Adrenal gland (tissue), 5 donors: ENCODE results near the gene SESN1.

Experiments used
- CTCF ChIP-seq, 6 experiments: fragments of 450-650 bp in 4 of 6; fragments of 200-600 bp in 2 of 6; sonication (generic) in 1 of 6; IDR thresholded peaks; 1 replicate in 5 of 6; 2 replicates in 1 of 6; pipeline versions ENCODE4 v1.5.1 to v1.8.0; 2016 to 2021; ENCODE audit warnings: antibody characterized with exemption in 6 of 6, mild to moderate bottlenecking in 2 of 6, moderate library complexity in 1 of 6
- POLR2A ChIP-seq, 2 donors: fragments of 450-650 bp; IDR thresholded peaks; one replicate each; pipeline ENCODE4 v1.6.1; 2017; ENCODE audit warnings: antibody characterized with exemption in 2 of 2, mild to moderate bottlenecking in 2 of 2, moderate library complexity in 1 of 2
- donor health status: DM: no; HTN: no; CAD: no.

- no peak for TF ChIP-seq POLR2A (IDR thresholded peaks at IDR 0.05)
- no peak for TF ChIP-seq CTCF (IDR thresholded peaks at IDR 0.05)
These were observed 149.7 kb downstream of the SESN1 start for GRCh38 chr6:108944707-108945680.
